ENCODE measurements around the gene CLDN9. TPM values are rescaled to one million over a fixed set of nuclear protein-coding genes. Genes with fewer than 3 reads are reported as not detected.

Gene CLDN9
- total RNA-seq, 1 donor from 2014 or later, result 0.75 TPM

DNA sequence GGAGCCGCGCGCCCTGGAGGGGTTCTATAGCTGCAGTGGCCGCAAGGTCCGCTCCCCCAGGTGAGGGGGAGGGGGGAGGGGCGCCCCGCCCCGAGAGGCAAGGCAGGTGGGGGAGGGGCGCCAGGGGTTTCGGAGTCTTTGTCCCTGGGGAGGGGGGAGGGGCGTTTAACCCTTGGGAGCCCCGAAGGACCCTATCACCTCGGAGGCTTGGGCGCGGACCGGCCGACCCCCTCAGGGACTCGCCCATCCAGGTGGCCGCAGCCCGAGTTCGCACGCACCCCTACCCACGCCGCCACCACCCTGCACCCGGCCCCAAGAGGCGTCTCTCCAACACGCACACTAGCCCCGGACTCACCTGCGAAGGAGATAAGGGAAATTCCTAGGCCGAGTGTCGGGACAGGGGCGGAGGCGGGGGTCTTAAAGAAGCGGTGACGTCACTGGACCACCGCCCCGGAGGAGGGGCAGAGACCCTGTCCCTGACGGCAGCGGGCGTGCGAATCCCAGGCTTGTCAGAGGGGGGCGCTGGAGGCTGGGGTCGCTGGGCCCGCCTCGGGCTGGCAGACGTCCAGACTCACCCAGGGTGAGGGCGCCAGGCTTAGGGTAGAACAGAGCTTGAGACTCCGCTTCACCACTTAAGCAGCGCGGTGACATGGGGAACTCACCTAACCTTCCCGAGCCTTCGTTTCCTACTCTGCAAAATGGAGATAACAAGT, 5.2 kb downstream of the CLDN9 start, which contains the start of gene CLDN6:
TSS of gene CLDN6 (minus strand) at position 390 of the 713 bp plus-strand sequence. CDS start 2,162 bp downstream, outside the sequence.
- H3K27ac ChIP-seq, result no peak within 1 kb of the TSS
- intact Hi-C loops (cut with DNase I), result no loop called here
- peaks cover 19% of the 10 kb centered on the region for H3K27me3 ChIP-seq
- H3K9me3 ChIP-seq, result no peaks in the 10 kb centered on the region
- H3K36me3 ChIP-seq, result no peaks in the 10 kb centered on the region
- H3K4me3 ChIP-seq, result no peak within 1 kb of the TSS
- no peak for ATAC-seq
- peaks cover 35% of the 10 kb centered on the region for H3K4me1 ChIP-seq
- TF ChIP-seq, protein P1, sequence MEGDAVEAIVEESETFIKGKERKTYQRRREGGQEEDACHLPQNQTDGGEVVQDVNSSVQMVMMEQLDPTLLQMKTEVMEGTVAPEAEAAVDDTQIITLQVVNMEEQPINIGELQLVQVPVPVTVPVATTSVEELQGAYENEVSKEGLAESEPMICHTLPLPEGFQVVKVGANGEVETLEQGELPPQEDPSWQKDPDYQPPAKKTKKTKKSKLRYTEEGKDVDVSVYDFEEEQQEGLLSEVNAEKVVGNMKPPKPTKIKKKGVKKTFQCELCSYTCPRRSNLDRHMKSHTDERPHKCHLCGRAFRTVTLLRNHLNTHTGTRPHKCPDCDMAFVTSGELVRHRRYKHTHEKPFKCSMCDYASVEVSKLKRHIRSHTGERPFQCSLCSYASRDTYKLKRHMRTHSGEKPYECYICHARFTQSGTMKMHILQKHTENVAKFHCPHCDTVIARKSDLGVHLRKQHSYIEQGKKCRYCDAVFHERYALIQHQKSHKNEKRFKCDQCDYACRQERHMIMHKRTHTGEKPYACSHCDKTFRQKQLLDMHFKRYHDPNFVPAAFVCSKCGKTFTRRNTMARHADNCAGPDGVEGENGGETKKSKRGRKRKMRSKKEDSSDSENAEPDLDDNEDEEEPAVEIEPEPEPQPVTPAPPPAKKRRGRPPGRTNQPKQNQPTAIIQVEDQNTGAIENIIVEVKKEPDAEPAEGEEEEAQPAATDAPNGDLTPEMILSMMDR (IDR thresholded peaks at IDR 0.05), result peak; percentile 30
- DNase-seq, result no peak

DNA sequence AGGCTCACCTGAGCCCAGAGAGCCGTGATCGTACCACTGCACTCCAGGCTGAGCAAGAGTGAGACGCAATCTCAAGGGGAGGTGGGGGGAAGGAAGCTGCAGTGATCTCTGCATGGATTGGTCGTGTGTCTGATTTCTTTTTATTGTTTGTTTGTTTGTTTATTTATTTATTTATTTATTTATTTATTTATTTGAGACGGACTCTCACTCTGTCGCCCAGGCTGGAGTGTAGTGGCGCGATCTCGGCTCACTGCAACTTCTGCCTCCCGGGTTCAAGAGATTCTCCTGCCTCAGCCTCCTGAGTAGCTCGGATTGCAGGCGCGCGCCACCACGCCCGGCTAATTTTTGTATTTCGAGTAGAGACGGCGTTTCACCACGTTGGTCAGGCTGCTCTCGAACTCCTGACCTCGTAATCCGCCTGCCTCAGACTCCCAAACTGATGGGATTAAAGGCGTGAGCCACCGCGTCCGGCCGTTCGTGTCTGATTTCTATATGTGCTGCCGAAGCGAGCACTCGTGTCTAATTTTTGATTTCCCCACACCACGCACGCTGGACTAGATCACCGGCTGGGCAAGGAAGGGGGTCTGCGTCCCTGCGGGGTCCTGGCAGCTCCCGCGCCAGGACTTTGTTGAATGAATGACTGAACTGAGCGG, 7.0 kb downstream of the CLDN9 start:
- TF ChIP-seq, protein P1 (IDR thresholded peaks at IDR 0.05), result no peak
- peaks cover 45% of the 10 kb centered on the region for H3K4me1 ChIP-seq
- peaks cover 12% of the 10 kb centered on the region for H3K27me3 ChIP-seq
- no peaks in the 10 kb centered on the region for H3K9me3 ChIP-seq
- no peak overlapping the region for H3K27ac ChIP-seq
- intact Hi-C loops (cut with DNase I), result no loop called here
- ATAC-seq, result no peak
- peak overlapping the region; percentile 68 for H3K4me3 ChIP-seq
- no peaks in the 10 kb centered on the region for H3K36me3 ChIP-seq
- DNase-seq, result no peak

DNA sequence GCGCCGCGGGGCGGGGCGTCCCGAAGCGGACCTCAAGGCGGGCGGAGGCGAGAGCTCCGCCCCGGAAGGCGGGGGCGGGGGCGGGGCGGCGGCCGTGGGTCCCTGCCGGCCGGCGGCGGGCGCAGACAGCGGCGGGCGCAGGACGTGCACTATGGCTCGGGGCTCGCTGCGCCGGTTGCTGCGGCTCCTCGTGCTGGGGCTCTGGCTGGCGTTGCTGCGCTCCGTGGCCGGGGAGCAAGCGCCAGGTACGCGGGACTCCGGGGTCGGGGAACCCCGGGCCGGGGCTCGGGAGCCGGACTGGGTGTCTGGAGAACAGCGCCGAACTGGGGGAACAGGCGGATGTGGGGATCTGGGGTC, 7.5 kb downstream of the CLDN9 start, which contains the start of gene TNFRSF12A:
TSS of gene TNFRSF12A (plus strand) at position 122 of the 357 bp plus-strand sequence. CDS start at position 152, 30 bp downstream.
- no peaks in the 10 kb centered on the region for H3K9me3 ChIP-seq
- peaks cover 12% of the 10 kb centered on the region for H3K27me3 ChIP-seq
- H3K36me3 ChIP-seq, result no peaks in the 10 kb centered on the region
- intact Hi-C loops (cut with DNase I), result no loop called here
- ATAC-seq, result peak; percentile 63
- TF ChIP-seq, protein P1 (IDR thresholded peaks at IDR 0.05), result no peak
- peak within 1 kb of the TSS; percentile 91 for H3K27ac ChIP-seq
- H3K4me1 ChIP-seq, result peaks cover 49% of the 10 kb centered on the region
- H3K4me3 ChIP-seq, result peak within 1 kb of the TSS; percentile 68
- peak; percentile 91 for DNase-seq

DNA sequence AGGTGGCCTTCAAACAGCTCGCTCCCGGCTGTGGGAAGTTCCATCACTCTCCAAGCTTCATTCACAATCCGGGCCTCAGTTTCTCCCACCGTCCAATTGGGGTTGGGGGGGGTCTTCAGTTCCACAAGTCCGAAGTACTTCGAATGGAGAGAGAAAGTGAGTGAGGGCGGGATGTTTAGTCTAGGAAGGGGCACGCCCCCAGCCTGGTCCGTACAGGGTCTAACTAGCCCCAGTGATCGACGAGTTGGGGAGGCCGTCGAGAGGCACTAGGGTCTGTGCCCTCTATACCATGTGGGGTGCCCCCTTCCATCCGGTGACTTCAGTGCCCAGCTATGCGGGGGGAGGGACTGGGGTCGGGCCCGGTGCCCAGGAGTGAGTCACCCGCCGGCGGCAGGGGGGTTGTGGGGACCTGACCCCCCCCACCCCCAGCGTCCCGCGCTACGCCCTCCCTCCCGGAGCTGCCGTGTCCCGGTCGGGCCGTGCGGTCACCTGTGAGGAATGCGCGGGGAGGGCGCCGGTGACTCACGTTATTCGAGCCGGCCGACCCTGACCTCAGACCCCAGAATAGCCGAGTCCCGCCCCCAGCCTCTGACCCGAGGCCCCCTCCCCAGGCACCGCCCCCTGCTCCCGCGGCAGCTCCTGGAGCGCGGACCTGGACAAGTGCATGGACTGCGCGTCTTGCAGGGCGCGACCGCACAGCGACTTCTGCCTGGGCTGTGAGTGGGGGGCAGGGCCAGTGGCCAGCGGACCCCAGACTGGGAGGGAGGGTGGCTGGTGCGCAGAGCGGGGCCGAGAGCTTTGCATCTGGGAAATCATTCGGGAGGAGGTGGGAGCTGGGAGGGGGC, 8.1 kb downstream of the CLDN9 start:
- no peaks in the 10 kb centered on the region for H3K36me3 ChIP-seq
- H3K9me3 ChIP-seq, result no peaks in the 10 kb centered on the region
- H3K4me1 ChIP-seq, result peaks cover 49% of the 10 kb centered on the region
- intact Hi-C loops (cut with DNase I), result no loop called here
- peaks cover 12% of the 10 kb centered on the region for H3K27me3 ChIP-seq
- DNase-seq (peak; percentile 94), ATAC-seq (peak; percentile 64)
- TF ChIP-seq, protein P1 (IDR thresholded peaks at IDR 0.05), result no peak
- H3K4me3 ChIP-seq, result peak overlapping the region; percentile 68
- H3K27ac ChIP-seq, result peak overlapping the region; percentile 91

DNA sequence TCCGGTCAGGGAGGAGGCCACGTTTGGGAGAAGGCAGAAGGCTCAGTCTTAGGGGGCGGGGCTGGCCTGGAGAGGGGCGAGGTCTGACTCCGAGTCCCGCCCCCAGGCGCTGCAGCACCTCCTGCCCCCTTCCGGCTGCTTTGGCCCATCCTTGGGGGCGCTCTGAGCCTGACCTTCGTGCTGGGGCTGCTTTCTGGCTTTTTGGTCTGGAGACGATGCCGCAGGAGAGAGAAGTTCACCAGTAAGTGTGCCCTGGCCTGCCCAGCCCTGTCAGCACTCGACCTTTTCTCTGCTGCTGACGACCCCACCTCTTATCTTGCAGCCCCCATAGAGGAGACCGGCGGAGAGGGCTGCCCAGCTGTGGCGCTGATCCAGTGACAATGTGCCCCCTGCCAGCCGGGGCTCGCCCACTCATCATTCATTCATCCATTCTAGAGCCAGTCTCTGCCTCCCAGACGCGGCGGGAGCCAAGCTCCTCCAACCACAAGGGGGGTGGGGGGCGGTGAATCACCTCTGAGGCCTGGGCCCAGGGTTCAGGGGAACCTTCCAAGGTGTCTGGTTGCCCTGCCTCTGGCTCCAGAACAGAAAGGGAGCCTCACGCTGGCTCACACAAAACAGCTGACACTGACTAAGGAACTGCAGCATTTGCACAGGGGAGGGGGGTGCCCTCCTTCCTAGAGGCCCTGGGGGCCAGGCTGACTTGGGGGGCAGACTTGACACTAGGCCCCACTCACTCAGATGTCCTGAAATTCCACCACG, 8.9 kb downstream of the CLDN9 start:
- peak overlapping the region; percentile 91 for H3K27ac ChIP-seq
- peaks cover 49% of the 10 kb centered on the region for H3K4me1 ChIP-seq
- DNase-seq, result peak; percentile 93
- intact Hi-C loops (cut with DNase I), result no loop called here
- H3K27me3 ChIP-seq, result peaks cover 12% of the 10 kb centered on the region
- TF ChIP-seq, protein P1 (IDR thresholded peaks at IDR 0.05), result peak; percentile 32
- peaks cover 7% of the 10 kb centered on the region for H3K36me3 ChIP-seq
- no peaks in the 10 kb centered on the region for H3K9me3 ChIP-seq
- peak; percentile 59 for ATAC-seq
- peak overlapping the region; percentile 68 for H3K4me3 ChIP-seq

Measured in upper lobe of right lung (tissue), 1 donor.